Measurements from ENCODE around the gene ANKUB1. TPM values are rescaled to one million over a fixed set of nuclear protein-coding genes. Genes with fewer than 3 reads are reported as not detected.

The ANKUB1 gene
- total and polyA plus RNA-seq, 3 donors from 2014 or later = 0.56 to 3.3 (median 2.5) TPM

DNA sequence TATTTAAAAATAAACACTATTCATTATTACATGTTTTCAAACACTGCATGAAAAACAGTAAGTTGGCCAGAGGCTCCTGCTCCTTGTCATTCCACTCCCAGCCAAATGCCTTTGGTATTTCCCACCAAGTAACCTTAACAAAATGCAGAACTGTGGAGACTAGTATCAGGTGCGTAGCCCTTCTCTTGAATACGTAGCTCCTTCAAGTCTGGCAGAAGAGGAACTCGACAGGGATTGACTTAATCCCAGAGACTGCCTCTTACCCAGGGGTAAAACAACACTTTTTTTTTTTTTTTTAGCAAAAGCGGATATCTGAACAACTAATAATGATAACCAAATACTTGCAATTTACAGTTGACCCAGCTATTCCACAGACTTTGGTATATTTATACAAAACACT, 40.8 kb downstream of the ANKUB1 start:
- peaks cover 6% of the 10 kb centered on the region for H3K4me1 ChIP-seq
- no peaks in the 10 kb centered on the region for H3K27me3 ChIP-seq
- WGBS, 2 donors = 7 to 10% methylated on average over 4 of the region's 4 CpGs
- no peak for DNase-seq
- TF ChIP-seq, protein P1, sequence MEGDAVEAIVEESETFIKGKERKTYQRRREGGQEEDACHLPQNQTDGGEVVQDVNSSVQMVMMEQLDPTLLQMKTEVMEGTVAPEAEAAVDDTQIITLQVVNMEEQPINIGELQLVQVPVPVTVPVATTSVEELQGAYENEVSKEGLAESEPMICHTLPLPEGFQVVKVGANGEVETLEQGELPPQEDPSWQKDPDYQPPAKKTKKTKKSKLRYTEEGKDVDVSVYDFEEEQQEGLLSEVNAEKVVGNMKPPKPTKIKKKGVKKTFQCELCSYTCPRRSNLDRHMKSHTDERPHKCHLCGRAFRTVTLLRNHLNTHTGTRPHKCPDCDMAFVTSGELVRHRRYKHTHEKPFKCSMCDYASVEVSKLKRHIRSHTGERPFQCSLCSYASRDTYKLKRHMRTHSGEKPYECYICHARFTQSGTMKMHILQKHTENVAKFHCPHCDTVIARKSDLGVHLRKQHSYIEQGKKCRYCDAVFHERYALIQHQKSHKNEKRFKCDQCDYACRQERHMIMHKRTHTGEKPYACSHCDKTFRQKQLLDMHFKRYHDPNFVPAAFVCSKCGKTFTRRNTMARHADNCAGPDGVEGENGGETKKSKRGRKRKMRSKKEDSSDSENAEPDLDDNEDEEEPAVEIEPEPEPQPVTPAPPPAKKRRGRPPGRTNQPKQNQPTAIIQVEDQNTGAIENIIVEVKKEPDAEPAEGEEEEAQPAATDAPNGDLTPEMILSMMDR (IDR thresholded peaks at IDR 0.05) = no peak
- TF ChIP-seq POLR2A (IDR thresholded peaks at IDR 0.05) = no peak
- intact Hi-C loops (cut with DNase I; ENCODE audit: low total_unique reads) = no loop called here
- H3K9me3 ChIP-seq = no peaks in the 10 kb centered on the region
- peak overlapping the region; percentile 84 to 88 for H3K4me3 ChIP-seq
- no peaks in the 10 kb centered on the region for H3K36me3 ChIP-seq (ENCODE audit: low read depth, missing control alignments)
- H3K27ac ChIP-seq = peak overlapping the region; percentile 73 to 78

DNA sequence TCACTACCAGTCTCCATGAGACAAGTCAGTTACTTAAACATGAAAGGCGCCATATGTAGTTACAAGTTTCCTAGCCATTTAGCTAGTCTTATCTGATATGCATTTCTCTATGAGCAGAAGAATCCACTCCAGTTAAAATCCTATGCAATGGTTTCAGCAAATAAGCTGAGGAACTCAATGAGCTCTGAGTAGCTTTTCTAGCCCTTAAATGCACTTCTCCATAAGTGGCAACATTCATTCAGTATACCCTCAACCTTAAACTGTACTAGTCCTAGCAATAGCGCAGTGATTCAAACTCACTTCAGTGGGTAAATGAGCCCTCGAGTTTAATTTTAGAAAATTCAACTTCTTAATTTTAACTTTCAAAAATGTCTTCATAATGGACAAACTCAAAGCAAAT, 47.7 kb downstream of the ANKUB1 start:
- H3K4me3 ChIP-seq = no peak overlapping the region
- no peaks in the 10 kb centered on the region for H3K36me3 ChIP-seq (ENCODE audit: low read depth, missing control alignments)
- no peak overlapping the region for H3K27ac ChIP-seq
- no peak for DNase-seq
- H3K27me3 ChIP-seq = no peaks in the 10 kb centered on the region
- intact Hi-C loops (cut with DNase I; ENCODE audit: low total_unique reads) = no loop called here
- no peak for TF ChIP-seq POLR2A (IDR thresholded peaks at IDR 0.05)
- TF ChIP-seq, protein P1 (IDR thresholded peaks at IDR 0.05) = no peak
- no peaks in the 10 kb centered on the region for H3K4me1 ChIP-seq
- no peaks in the 10 kb centered on the region for H3K9me3 ChIP-seq
- 96 to 97% methylated on average over 3 of the region's 3 CpGs for WGBS, 2 donors

DNA sequence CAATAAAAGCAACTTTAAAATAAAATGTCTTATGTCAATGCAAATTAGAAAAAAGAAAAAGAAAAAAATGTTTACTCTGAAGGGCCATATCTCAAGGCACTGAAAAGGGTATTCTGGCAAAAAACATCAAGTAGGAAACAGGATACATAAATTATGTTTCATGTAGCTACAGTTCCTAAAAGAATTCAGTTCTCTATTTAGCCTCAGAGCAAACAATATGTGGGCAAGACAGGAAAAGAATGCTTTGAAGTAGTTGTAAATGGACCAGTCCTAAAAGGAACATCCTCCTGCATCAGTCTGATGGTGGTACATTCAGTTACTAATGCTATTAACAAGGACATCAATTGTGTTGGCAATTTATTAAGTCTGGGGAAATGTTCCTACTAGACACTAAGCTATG, 48.2 kb downstream of the ANKUB1 start:
- H3K36me3 ChIP-seq (ENCODE audit: low read depth, missing control alignments) = no peaks in the 10 kb centered on the region
- H3K27ac ChIP-seq = no peak overlapping the region
- TF ChIP-seq POLR2A (IDR thresholded peaks at IDR 0.05) = no peak
- TF ChIP-seq, protein P1 (IDR thresholded peaks at IDR 0.05) = no peak
- intact Hi-C loops (cut with DNase I; ENCODE audit: low total_unique reads) = no loop called here
- H3K9me3 ChIP-seq = no peaks in the 10 kb centered on the region
- H3K4me1 ChIP-seq = no peaks in the 10 kb centered on the region
- no peaks in the 10 kb centered on the region for H3K27me3 ChIP-seq
- no peak overlapping the region for H3K4me3 ChIP-seq
- no peak for DNase-seq

DNA sequence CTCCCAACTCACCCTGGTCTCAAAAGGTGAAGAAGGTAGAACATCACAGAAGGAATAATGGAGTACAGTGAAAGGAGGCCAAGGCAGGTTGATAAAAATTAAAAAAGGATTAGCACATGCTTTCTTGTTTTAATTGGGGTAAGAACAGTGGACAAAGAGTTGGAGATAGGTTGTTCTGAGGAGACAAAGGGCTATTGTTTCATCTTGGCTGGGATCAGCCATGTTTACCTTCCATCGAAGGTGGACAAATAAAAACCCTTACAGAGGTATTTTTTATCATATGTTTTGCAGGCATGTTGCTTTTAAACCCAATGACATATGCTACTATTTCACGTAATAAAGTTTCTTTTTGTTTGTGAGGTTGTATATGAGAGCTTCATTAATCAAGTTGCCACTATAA, 53.0 kb downstream of the ANKUB1 start:
- intact Hi-C loops (cut with DNase I; ENCODE audit: low total_unique reads) = no loop called here
- Histone ChIP-seq H3K4me3 (no peak overlapping the region), H3K27me3 (no peaks in the 10 kb centered on the region), H3K4me1 (no peaks in the 10 kb centered on the region), H3K36me3 (ENCODE audit: low read depth, missing control alignments) (no peaks in the 10 kb centered on the region), H3K27ac (peak overlapping the region in 1 of 2 donors; percentile 6), H3K9me3 (no peaks in the 10 kb centered on the region)
- WGBS, 2 donors = 83 to 88% methylated on average over 2 of the region's 2 CpGs
- no peak for DNase-seq
- TF ChIP-seq, protein P1 (IDR thresholded peaks at IDR 0.05) = no peak
- TF ChIP-seq POLR2A (IDR thresholded peaks at IDR 0.05) = no peak

DNA sequence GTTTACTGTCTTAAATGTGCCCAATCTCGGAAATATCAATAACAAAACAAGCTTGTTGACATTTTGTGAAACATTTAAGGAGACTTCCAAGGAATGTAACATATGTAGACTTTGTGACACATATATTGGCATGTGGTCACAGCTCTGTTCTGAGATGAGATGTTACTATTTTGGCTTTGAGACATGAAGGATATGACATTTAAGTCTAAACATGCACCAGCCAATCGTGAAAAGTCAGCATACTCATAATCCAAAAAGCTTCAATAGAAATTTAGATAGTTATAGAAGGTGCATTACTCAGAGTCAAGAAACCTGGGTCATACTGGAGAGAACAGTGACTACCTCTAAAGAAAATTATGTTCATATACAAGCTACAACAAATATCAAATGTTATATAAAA, 53.5 kb downstream of the ANKUB1 start:
- intact Hi-C loops (cut with DNase I; ENCODE audit: low total_unique reads) = no loop called here
- no peak overlapping the region for H3K4me3 ChIP-seq
- H3K4me1 ChIP-seq = no peaks in the 10 kb centered on the region
- no peaks in the 10 kb centered on the region for H3K36me3 ChIP-seq (ENCODE audit: low read depth, missing control alignments)
- peak overlapping the region in 1 of 2 donors; percentile 6 for H3K27ac ChIP-seq
- no peaks in the 10 kb centered on the region for H3K27me3 ChIP-seq
- TF ChIP-seq, protein P1 (IDR thresholded peaks at IDR 0.05) = no peak
- no peak for TF ChIP-seq POLR2A (IDR thresholded peaks at IDR 0.05)
- 89 to 92% methylated on average over 2 of the region's 2 CpGs for WGBS, 2 donors
- DNase-seq = no peak
- no peaks in the 10 kb centered on the region for H3K9me3 ChIP-seq

Data from testis (tissue), 3 donors.